ENCODE data around the gene TBC1D13.
"Not testable (repeated sequence)": the region's sequence is repeated elsewhere in the genome, so short reads cannot be mapped to it uniquely, and the experiment has no call there.

The TBC1D13 gene

GRCh38 chr9:128822407-128823042 lies 35.5 kb downstream of the TBC1D13 start:
- FAIRE-seq = no peak

GRCh38 chr9:128823362-128823902 lies 36.4 kb downstream of the TBC1D13 start:
- FAIRE-seq = no peak

- FAIRE-seq = no peak
Observed at GRCh38 chr9:128823903-128824406, 36.9 kb downstream of the TBC1D13 start.

- FAIRE-seq = no peak
Observed at GRCh38 chr9:128824911-128825310, 37.9 kb downstream of the TBC1D13 start.

GRCh38 chr9:128825923-128826700 lies 39.1 kb downstream of the TBC1D13 start:
- FAIRE-seq = no peak

- FAIRE-seq = no peak
Observed at GRCh38 chr9:128828267-128828666, 41.2 kb downstream of the TBC1D13 start.

- no peak for FAIRE-seq
Observed at GRCh38 chr9:128828719-128829452, 41.8 kb downstream of the TBC1D13 start.

- peak; percentile 85 for FAIRE-seq
Observed at GRCh38 chr9:128829477-128830251, 42.6 kb downstream of the TBC1D13 start, which contains the start of gene SPOUT1. Gene SPOUT1 (minus strand): TSS chr9:128829794. CDS start chr9:128829780, 14 bp downstream.

GRCh38 chr9:128833696-128834095 lies 46.6 kb downstream of the TBC1D13 start:
- no peak for FAIRE-seq

GRCh38 chr9:128835246-128836210 lies 48.5 kb downstream of the TBC1D13 start:
- no peak for FAIRE-seq

GRCh38 chr9:128836509-128837145 lies 49.6 kb downstream of the TBC1D13 start:
- no peak for FAIRE-seq

- no peak for FAIRE-seq
Observed at GRCh38 chr9:128838338-128838737, 51.3 kb downstream of the TBC1D13 start.

- FAIRE-seq = no peak
Observed at GRCh38 chr9:128840524-128840923, 53.5 kb downstream of the TBC1D13 start.

- no peak for FAIRE-seq
Observed at GRCh38 chr9:128841694-128842492, 54.8 kb downstream of the TBC1D13 start.

GRCh38 chr9:128843171-128843570 lies 56.1 kb downstream of the TBC1D13 start:
- FAIRE-seq = not testable (repeated sequence)

GRCh38 chr9:128845186-128845931 lies 58.3 kb downstream of the TBC1D13 start:
- no peak for FAIRE-seq

- no peak for FAIRE-seq
Observed at GRCh38 chr9:128846680-128847030, 59.6 kb downstream of the TBC1D13 start.

GRCh38 chr9:128847803-128848202 lies 60.8 kb downstream of the TBC1D13 start:
- FAIRE-seq = no peak

GRCh38 chr9:128851024-128851423 lies 64.0 kb downstream of the TBC1D13 start:
- not testable (repeated sequence) for FAIRE-seq
